HEK293T (cell line): ENCODE measurements around the gene SLC6A6.

Experiments used
- CTCF ChIA-PET: fragments of 350-600 bp; formaldehyde crosslinking; extraction: SDS; loops from one replicate; lab custom pipeline; 2021; ENCODE audit warnings: antibody characterized with exemption, inconsistent platforms; lab: Yijun Ruan, JAX
- POLR2A ChIA-PET: fragments of 350-600 bp; formaldehyde crosslinking; extraction: SDS; loops from one replicate; lab custom pipeline; 2020; ENCODE audit warnings: antibody characterized with exemption, inconsistent platforms; lab: Yijun Ruan, JAX
- DNase-seq: peaks from one replicate; pipeline ENCODE4 v3.0.0; 2012; ENCODE audit warnings: mixed read lengths; ENCODE audit errors: extremely low spot score
- ARNT ChIP-seq: fragments of 450-650 bp; IDR thresholded peaks from 2 replicates; pipeline ENCODE4 v1.6.1; 2017; ENCODE audit warnings: mild to moderate bottlenecking
- BHLHE40 ChIP-seq: fragments of 450-650 bp; IDR thresholded peaks from 2 replicates; pipeline ENCODE4 v1.6.1; 2016; ENCODE audit warnings: mild to moderate bottlenecking, moderate library complexity, borderline replicate concordance
- CTBP1 ChIP-seq: fragments of 450-650 bp; IDR thresholded peaks from 2 replicates; pipeline ENCODE4 v1.6.1; 2016; ENCODE audit warnings: borderline replicate concordance
- ELF4 ChIP-seq: fragments of 450-650 bp; IDR thresholded peaks from 2 replicates; pipeline ENCODE4 v1.6.1; 2017; ENCODE audit warnings: antibody characterized with exemption
- FOXA1 ChIP-seq: fragments of 450-650 bp; IDR thresholded peaks from 2 replicates; pipeline ENCODE4 v1.6.1; 2016; ENCODE audit warnings: mild to moderate bottlenecking
- FOXK2 ChIP-seq: fragments of 450-650 bp; IDR thresholded peaks from 2 replicates; pipeline ENCODE4 v1.6.1; 2016; ENCODE audit warnings: mild to moderate bottlenecking
- FOXM1 ChIP-seq: fragments of 450-650 bp; IDR thresholded peaks from 2 replicates; pipeline ENCODE4 v1.6.1; 2017; ENCODE audit warnings: mild to moderate bottlenecking, borderline replicate concordance
- HDGF ChIP-seq: fragments of 450-650 bp; IDR thresholded peaks from 2 replicates; pipeline ENCODE4 v1.6.1; 2017; ENCODE audit warnings: antibody characterized with exemption, borderline replicate concordance
- L3MBTL2 ChIP-seq: fragments of 450-650 bp; conservative IDR thresholded peaks from 2 replicates; pipeline ENCODE4 v1.6.1; 2016; ENCODE audit warnings: mild to moderate bottlenecking
- LEF1 ChIP-seq: fragments of 450-650 bp; IDR thresholded peaks from 2 replicates; pipeline ENCODE4 v1.6.1; 2017; ENCODE audit warnings: mild to moderate bottlenecking, borderline replicate concordance
- NFRKB ChIP-seq: fragments of 450-650 bp; IDR thresholded peaks from 2 replicates; pipeline ENCODE4 v1.6.1; 2016; ENCODE audit warnings: mild to moderate bottlenecking, moderate library complexity
- PKNOX1 ChIP-seq: fragments of 450-650 bp; IDR thresholded peaks from 2 replicates; pipeline ENCODE4 v1.6.1; 2016
- SP1 ChIP-seq: fragments of 450-650 bp; IDR thresholded peaks from 2 replicates; pipeline ENCODE4 v1.6.1; 2017
- SUZ12 ChIP-seq: fragments of 450-650 bp; IDR thresholded peaks from 2 replicates; pipeline ENCODE4 v1.6.1; 2016; ENCODE audit warnings: mild to moderate bottlenecking
- TARDBP ChIP-seq: fragments of 450-650 bp; IDR thresholded peaks from 2 replicates; pipeline ENCODE4 v1.6.1; 2016
- ZNF384 ChIP-seq: fragments of 450-650 bp; IDR thresholded peaks from 2 replicates; pipeline ENCODE4 v1.6.1; 2016

SLC6A6 gene

GRCh38 chr3:14402304-14402811, at the start of gene SLC6A6:
Gene SLC6A6, plus strand, starts transcription at chr3:14402606. Its CDS starts 41,029 bp downstream, at chr3:14443635.
- peak; percentile 82 for DNase-seq
- CTCF ChIA-PET: no interaction called here
- POLR2A ChIA-PET: interaction anchor here (0.7 to 1.3 kb wide), 4 partner anchors 8 to 49 kb away, joined by 3 to 4 read pairs (median 4); no protein-coding TSS in a partner anchor
- peak; percentile 67; the same call in 1 of the 2 replicates for TF ChIP-seq L3MBTL2
- no peak for TF ChIP-seq ELF4

- ChIA-PET CTCF (no interaction called here), POLR2A (no interaction called here)
- DNase-seq: no peak
- TF ChIP-seq ARNT (no peak), LEF1 (no peak), FOXA1 (no peak), HDGF (no peak), CTBP1 (no peak), BHLHE40 (no peak), ELF4 (no peak), TARDBP (no peak), FOXM1 (no peak), SP1 (no peak), L3MBTL2 (no peak), PKNOX1 (no peak), FOXK2 (no peak), ZNF384 (no peak), SUZ12 (no peak), NFRKB (no peak)
These were observed 48.9 kb upstream of the SLC6A6 start for GRCh38 chr3:14353502-14353901.

- TF ChIP-seq CTBP1: no peak
- TF ChIP-seq FOXM1: no peak
- no peak for TF ChIP-seq PKNOX1
- no peak for TF ChIP-seq BHLHE40
- TF ChIP-seq ZNF384: no peak
- CTCF ChIA-PET: no interaction called here
- DNase-seq: no peak
- POLR2A ChIA-PET: interaction anchor here (1.0 to 1.2 kb wide), 2 partner anchors 9 to 20 kb away, joined by 3 read pairs; no protein-coding TSS in a partner anchor
These were observed 44.9 kb upstream of the SLC6A6 start for GRCh38 chr3:14357463-14357862.

GRCh38 chr3:14358426-14359211, 43.8 kb upstream of the SLC6A6 start:
- DNase-seq: peak; percentile 30
- ChIA-PET POLR2A (interaction anchor here (1.0 kb wide), 1 partner anchor 21 kb away, joined by 3 read pairs; no protein-coding TSS in a partner anchor), CTCF (interaction anchor here (0.9 to 1.2 kb wide), 2 partner anchors 11 to 98 kb away, joined by 3 to 4 read pairs; no protein-coding TSS in a partner anchor)
- TF ChIP-seq ELF4: no peak
- TF ChIP-seq TARDBP: no peak
- TF ChIP-seq L3MBTL2: no peak
- TF ChIP-seq FOXM1: no peak
- no peak for TF ChIP-seq ZNF384
- no peak for TF ChIP-seq CTBP1
- TF ChIP-seq BHLHE40: no peak
- no peak for TF ChIP-seq SP1

GRCh38 chr3:14359348-14359747, 43.1 kb upstream of the SLC6A6 start:
- CTCF ChIA-PET: no interaction called here
- TF ChIP-seq SUZ12: no peak
- TF ChIP-seq NFRKB: no peak
- no peak for TF ChIP-seq TARDBP
- no peak for TF ChIP-seq PKNOX1
- no peak for TF ChIP-seq L3MBTL2
- TF ChIP-seq ELF4: no peak
- TF ChIP-seq FOXM1: no peak
- no peak for TF ChIP-seq FOXK2
- TF ChIP-seq HDGF: no peak
- no peak for TF ChIP-seq CTBP1
- TF ChIP-seq SP1: no peak
- no peak for TF ChIP-seq ZNF384
- TF ChIP-seq FOXA1: no peak
- no peak for TF ChIP-seq BHLHE40
- TF ChIP-seq LEF1: no peak
- DNase-seq: no peak
- POLR2A ChIA-PET: no interaction called here
